Effector memory CD4-positive, alpha-beta T cell (primary cell): Measurements from ENCODE around the gene TESMIN.

ENCODE experiments used
- DNase-seq, 3 donors: peaks; one replicate each; pipeline ENCODE4 v3.0.0-alpha.2; 2020
- H3K27ac ChIP-seq: 2 replicates; pipeline ENCODE4 v1.7.0; 2013; ENCODE audit warnings: mild to moderate bottlenecking, low read length, moderate library complexity; ENCODE audit not compliant: insufficient read depth, poor library complexity, severe bottlenecking
- H3K27me3 ChIP-seq: replicated peaks from 2 replicates; pipeline ENCODE4 v1.7.0; 2013; ENCODE audit warnings: mild to moderate bottlenecking, low read length; ENCODE audit not compliant: insufficient read depth, control insufficient read depth, poor library complexity, severe bottlenecking
- H3K36me3 ChIP-seq: 2 replicates; pipeline ENCODE4 v1.7.0; 2013; ENCODE audit warnings: mild to moderate bottlenecking, low read length, moderate library complexity; ENCODE audit not compliant: control insufficient read depth, insufficient read depth
- H3K4me1 ChIP-seq: 2 replicates; pipeline ENCODE4 v1.7.0; 2013; ENCODE audit warnings: low read length, mild to moderate bottlenecking; ENCODE audit not compliant: control insufficient read depth, insufficient read depth, poor library complexity, severe bottlenecking
- H3K4me3 ChIP-seq: 2 replicates; pipeline ENCODE4 v1.7.0; 2013; ENCODE audit warnings: low read length, low read depth, mild to moderate bottlenecking; ENCODE audit not compliant: insufficient read depth, poor library complexity, severe bottlenecking
- H3K9me3 ChIP-seq: 2 replicates; pipeline ENCODE4 v1.7.0; 2013; ENCODE audit warnings: mild to moderate bottlenecking, low read length, moderate library complexity; ENCODE audit not compliant: control insufficient read depth

The TESMIN gene

GRCh38 chr11:68677432-68677831, 73.9 kb downstream of the TESMIN start:
- H3K36me3 ChIP-seq: no peaks in the 10 kb centered on the region
- no peaks in the 10 kb centered on the region for H3K4me1 ChIP-seq
- H3K27ac ChIP-seq: no peak overlapping the region
- DNase-seq: no peak
- H3K4me3 ChIP-seq: no peak overlapping the region
- no peaks in the 10 kb centered on the region for H3K9me3 ChIP-seq
- H3K27me3 ChIP-seq: no peaks in the 10 kb centered on the region

- Histone ChIP-seq H3K27me3 (no peaks in the 10 kb centered on the region), H3K9me3 (no peaks in the 10 kb centered on the region), H3K27ac (no peak overlapping the region), H3K4me1 (no peaks in the 10 kb centered on the region), H3K36me3 (no peaks in the 10 kb centered on the region), H3K4me3 (no peak overlapping the region)
- no peak for DNase-seq
Measured at GRCh38 chr11:68674461-68674860, 76.9 kb downstream of the TESMIN start.

- Histone ChIP-seq H3K27ac (no peak overlapping the region), H3K36me3 (no peaks in the 10 kb centered on the region), H3K4me1 (no peaks in the 10 kb centered on the region), H3K27me3 (no peaks in the 10 kb centered on the region), H3K9me3 (no peaks in the 10 kb centered on the region), H3K4me3 (no peak overlapping the region)
- no peak for DNase-seq
Measured at GRCh38 chr11:68673991-68674390, 77.3 kb downstream of the TESMIN start.

- no peaks in the 10 kb centered on the region for H3K36me3 ChIP-seq
- H3K9me3 ChIP-seq: no peaks in the 10 kb centered on the region
- no peak for DNase-seq
- no peaks in the 10 kb centered on the region for H3K4me1 ChIP-seq
- no peak overlapping the region for H3K27ac ChIP-seq
- H3K4me3 ChIP-seq: no peak overlapping the region
- no peaks in the 10 kb centered on the region for H3K27me3 ChIP-seq
Measured at GRCh38 chr11:68673306-68673945, 77.9 kb downstream of the TESMIN start.

GRCh38 chr11:68670208-68670992, 80.9 kb downstream of the TESMIN start:
- H3K4me1 ChIP-seq: no peaks in the 10 kb centered on the region
- H3K36me3 ChIP-seq: no peaks in the 10 kb centered on the region

GRCh38 chr11:68669301-68670090, 81.8 kb downstream of the TESMIN start:
- Histone ChIP-seq H3K27ac (no peak overlapping the region), H3K27me3 (no peaks in the 10 kb centered on the region), H3K36me3 (no peaks in the 10 kb centered on the region), H3K9me3 (no peaks in the 10 kb centered on the region), H3K4me1 (no peaks in the 10 kb centered on the region), H3K4me3 (no peak overlapping the region)
- no peak for DNase-seq

More at GRCh38 chr11:68670208-68670992, 80.9 kb downstream of the TESMIN start:
- H3K9me3 ChIP-seq: no peaks in the 10 kb centered on the region
- no peak overlapping the region for H3K27ac ChIP-seq
- H3K27me3 ChIP-seq: no peaks in the 10 kb centered on the region
- no peak for DNase-seq
- no peak overlapping the region for H3K4me3 ChIP-seq

- Histone ChIP-seq H3K4me3 (no peak overlapping the region), H3K27ac (no peak overlapping the region), H3K27me3 (no peaks in the 10 kb centered on the region), H3K9me3 (no peaks in the 10 kb centered on the region), H3K4me1 (no peaks in the 10 kb centered on the region), H3K36me3 (no peaks in the 10 kb centered on the region)
- no peak for DNase-seq
Measured at GRCh38 chr11:68667511-68668500, 83.5 kb downstream of the TESMIN start.

GRCh38 chr11:68666849-68667248, 84.5 kb downstream of the TESMIN start:
- no peak overlapping the region for H3K4me3 ChIP-seq
- H3K27me3 ChIP-seq: no peaks in the 10 kb centered on the region
- H3K4me1 ChIP-seq: no peaks in the 10 kb centered on the region
- H3K27ac ChIP-seq: no peak overlapping the region
- no peaks in the 10 kb centered on the region for H3K9me3 ChIP-seq
- H3K36me3 ChIP-seq: no peaks in the 10 kb centered on the region
- DNase-seq: no peak

GRCh38 chr11:68665436-68665835, 85.9 kb downstream of the TESMIN start:
- Histone ChIP-seq H3K27ac (no peak overlapping the region), H3K36me3 (no peaks in the 10 kb centered on the region), H3K9me3 (no peaks in the 10 kb centered on the region), H3K4me1 (no peaks in the 10 kb centered on the region), H3K4me3 (no peak overlapping the region), H3K27me3 (no peaks in the 10 kb centered on the region)
- no peak for DNase-seq
